ENCODE data around the gene INHBB. TPM values are rescaled to one million over a fixed set of nuclear protein-coding genes. Genes with fewer than 3 reads are reported as not detected.

The INHBB gene
- total and polyA plus RNA-seq, 2 experiments from 2014 or later: 2.7 to 6.6 TPM

DNA sequence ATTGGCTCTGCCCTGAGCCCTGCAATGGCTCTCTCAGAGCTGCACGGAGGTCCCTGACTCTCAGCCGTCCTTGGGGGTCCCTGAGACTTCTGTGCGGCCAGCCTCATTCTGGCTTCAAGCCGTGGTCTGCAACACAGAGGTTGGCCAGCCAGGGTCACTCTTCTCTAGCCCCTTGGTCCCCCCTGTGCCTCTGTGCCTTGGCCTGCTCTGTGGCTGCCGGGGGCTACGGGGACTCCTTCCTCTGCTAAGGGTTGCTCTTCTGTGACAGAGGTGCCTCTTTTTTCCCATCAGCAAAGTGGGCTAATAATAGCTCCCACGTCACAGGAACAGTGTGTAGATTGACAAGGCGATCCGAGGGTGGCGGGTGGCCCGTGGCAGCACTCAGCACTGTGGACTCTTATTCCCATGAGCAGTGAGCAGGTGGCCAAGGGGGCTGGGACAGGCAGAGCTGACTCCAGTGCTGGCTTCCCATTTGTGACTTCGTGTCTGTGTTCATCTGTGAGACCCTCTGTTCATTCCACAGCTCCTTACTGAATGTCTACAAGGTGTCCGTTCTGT lies 19.4 kb downstream of the INHBB start:
- Histone ChIP-seq H2AFZ (no peak overlapping the region), H3K9me2 (replicated peaks; ENCODE audit: insufficient read depth) (no peaks in the 10 kb centered on the region), H3K27ac (no peak overlapping the region), H3K4me1 (ENCODE audit: insufficient read depth) (no peaks in the 10 kb centered on the region), H4K20me1 (ENCODE audit: insufficient read depth, poor library complexity, severe bottlenecking) (no peaks in the 10 kb centered on the region), H3K4me3 (no peak overlapping the region), H3K27me3 (no peaks in the 10 kb centered on the region), H3K36me3 (replicated peaks; ENCODE audit: insufficient read depth, low read depth) (no peaks in the 10 kb centered on the region), H3K79me2 (no peaks in the 10 kb centered on the region), H3K4me2 (no peak overlapping the region), H3K9me3 (ENCODE audit: low read depth) (no peaks in the 10 kb centered on the region)
- WGBS (ENCODE audit: low lambda C conversion rate, missing lambda C conversion rate): 89% methylated on average over 13 of the region's 13 CpGs
- TF ChIP-seq CTCF (IDR thresholded peaks at IDR 0.05; ENCODE audit: poor library complexity) (no peak), EZH2 (IDR thresholded peaks at IDR 0.05; ENCODE audit: borderline replicate concordance) (no peak), EZH2phosphoT487 (IDR thresholded peaks at IDR 0.05; ENCODE audit: low read depth, severe bottlenecking, unreplicated experiment) (no peak)
- no peak for DNase-seq (ENCODE audit: low spot score)

DNA sequence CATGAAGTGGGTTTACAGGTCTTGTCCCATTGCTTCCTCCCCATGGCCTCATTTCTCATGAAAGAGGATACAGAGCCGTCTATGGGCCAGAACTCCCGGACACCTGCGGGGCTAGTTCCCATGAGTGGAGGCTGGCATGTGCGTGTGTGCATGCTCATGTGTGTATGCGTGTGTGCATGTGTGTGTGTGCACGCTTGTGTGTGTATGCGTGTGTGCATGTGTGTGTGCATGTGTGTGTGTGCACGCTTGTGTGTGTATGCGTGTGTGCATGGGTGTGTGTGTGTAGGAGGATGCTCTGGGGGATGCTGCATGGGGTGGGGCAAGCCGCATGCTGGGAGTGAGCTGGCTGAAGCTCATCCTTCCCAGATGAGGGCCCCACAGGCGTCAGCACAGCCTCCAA lies 20.8 kb downstream of the INHBB start:
- Histone ChIP-seq H3K4me1 (ENCODE audit: insufficient read depth) (no peaks in the 10 kb centered on the region), H4K20me1 (ENCODE audit: insufficient read depth, poor library complexity, severe bottlenecking) (no peaks in the 10 kb centered on the region), H3K36me3 (replicated peaks; ENCODE audit: insufficient read depth, low read depth) (no peaks in the 10 kb centered on the region), H3K4me2 (no peak overlapping the region), H3K4me3 (no peak overlapping the region), H3K79me2 (no peaks in the 10 kb centered on the region), H2AFZ (no peak overlapping the region), H3K9me2 (replicated peaks; ENCODE audit: insufficient read depth) (no peaks in the 10 kb centered on the region), H3K27ac (no peak overlapping the region), H3K9me3 (ENCODE audit: low read depth) (no peaks in the 10 kb centered on the region), H3K27me3 (no peaks in the 10 kb centered on the region)
- 78% methylated on average over 11 of the region's 11 CpGs for WGBS (ENCODE audit: low lambda C conversion rate, missing lambda C conversion rate)
- TF ChIP-seq CTCF (IDR thresholded peaks at IDR 0.05; ENCODE audit: poor library complexity) (no peak), EZH2phosphoT487 (IDR thresholded peaks at IDR 0.05; ENCODE audit: low read depth, severe bottlenecking, unreplicated experiment) (no peak), EZH2 (IDR thresholded peaks at IDR 0.05; ENCODE audit: borderline replicate concordance) (no peak)
- no peak for DNase-seq (ENCODE audit: low spot score)

GRCh38 chr2:120367221-120367620 lies 21.3 kb downstream of the INHBB start:
- no peaks in the 10 kb centered on the region for H4K20me1 ChIP-seq (ENCODE audit: insufficient read depth, poor library complexity, severe bottlenecking)
- no peaks in the 10 kb centered on the region for H3K9me3 ChIP-seq (ENCODE audit: low read depth)
- no peak overlapping the region for H3K4me2 ChIP-seq
- H3K27me3 ChIP-seq: no peaks in the 10 kb centered on the region
- DNase-seq (ENCODE audit: low spot score): no peak
- no peak overlapping the region for H2AFZ ChIP-seq
- no peaks in the 10 kb centered on the region for H3K4me1 ChIP-seq (ENCODE audit: insufficient read depth)
- no peaks in the 10 kb centered on the region for H3K9me2 ChIP-seq (replicated peaks; ENCODE audit: insufficient read depth)
- H3K27ac ChIP-seq: no peak overlapping the region
- no peak for TF ChIP-seq CTCF (IDR thresholded peaks at IDR 0.05; ENCODE audit: poor library complexity)
- no peak for TF ChIP-seq EZH2 (IDR thresholded peaks at IDR 0.05; ENCODE audit: borderline replicate concordance)
- TF ChIP-seq EZH2phosphoT487 (IDR thresholded peaks at IDR 0.05; ENCODE audit: low read depth, severe bottlenecking, unreplicated experiment): no peak
- no peak overlapping the region for H3K4me3 ChIP-seq
- no peaks in the 10 kb centered on the region for H3K36me3 ChIP-seq (replicated peaks; ENCODE audit: insufficient read depth, low read depth)
- H3K79me2 ChIP-seq: no peaks in the 10 kb centered on the region
- WGBS (ENCODE audit: low lambda C conversion rate, missing lambda C conversion rate): 61% methylated on average over 8 of the region's 8 CpGs

All from hepatocyte (in vitro differentiated cells).